HFF-Myc (cell line): Measurements from ENCODE around the gene GLG1.
A peak's percentile ranks its signal among the peaks of the same experiment; 100 is the strongest.
"Not testable (repeated sequence)": the region's sequence is repeated elsewhere in the genome, so short reads cannot be mapped to it uniquely, and the experiment has no call there.

Experiments used
- DNase-seq: peaks from one replicate; pipeline ENCODE4 v3.0.0-alpha.2; 2011; ENCODE audit warnings: low read depth; ENCODE audit errors: extremely low read depth
- H3K4me3 ChIP-seq: replicated peaks from 2 replicates; pipeline ENCODE4 v1.5.1; 2011; ENCODE audit warnings: low read depth, mild to moderate bottlenecking, control low read depth, low read length
- CTCF ChIP-seq: IDR thresholded peaks from 2 replicates; pipeline ENCODE4 v1.5.1; 2012; ENCODE audit warnings: mild to moderate bottlenecking, low read depth, low read length, control low read depth; ENCODE audit errors: missing control alignments

GLG1 gene

GRCh38 chr16:74447578-74447977 is 159.3 kb downstream of the GLG1 start:
- TF ChIP-seq CTCF, result no peak
- H3K4me3 ChIP-seq, result no peak overlapping the region
- no peak for DNase-seq

- no peak for TF ChIP-seq CTCF
- no peak for DNase-seq
- no peak overlapping the region for H3K4me3 ChIP-seq
These were observed 160.0 kb downstream of the GLG1 start for GRCh38 chr16:74446866-74447265.

- DNase-seq, H3K4me3 ChIP-seq: not testable (repeated sequence)
These were observed 163.1 kb downstream of the GLG1 start for GRCh38 chr16:74443624-74444346.

GRCh38 chr16:74439685-74440084 is 167.2 kb downstream of the GLG1 start:
- DNase-seq, result no peak
- no peak for TF ChIP-seq CTCF
- no peak overlapping the region for H3K4me3 ChIP-seq

- no peak for TF ChIP-seq CTCF
- no peak for DNase-seq
- H3K4me3 ChIP-seq, result no peak overlapping the region
These were observed 168.4 kb downstream of the GLG1 start for GRCh38 chr16:74438492-74438979.

- H3K4me3 ChIP-seq, result no peak overlapping the region
- DNase-seq, result no peak
- no peak for TF ChIP-seq CTCF
These were observed 175.4 kb downstream of the GLG1 start for GRCh38 chr16:74431516-74431915.

- not testable (repeated sequence) for DNase-seq, H3K4me3 ChIP-seq
- peak; percentile 69 for TF ChIP-seq CTCF
These were observed 176.7 kb downstream of the GLG1 start for GRCh38 chr16:74430036-74430712.

- DNase-seq, H3K4me3 ChIP-seq: not testable (repeated sequence)
These were observed 178.4 kb downstream of the GLG1 start for GRCh38 chr16:74428493-74428892.

- DNase-seq, H3K4me3 ChIP-seq: not testable (repeated sequence)
These were observed 181.2 kb downstream of the GLG1 start for GRCh38 chr16:74425751-74426150.

GRCh38 chr16:74423721-74424120 is 183.2 kb downstream of the GLG1 start:
- not testable (repeated sequence) for DNase-seq, H3K4me3 ChIP-seq

- not testable (repeated sequence) for DNase-seq, H3K4me3 ChIP-seq
These were observed 184.8 kb downstream of the GLG1 start for GRCh38 chr16:74422086-74422485.
